H1 (cell line): ENCODE results near the gene ANAPC5. TPM values are rescaled to one million over a fixed set of nuclear protein-coding genes. Genes with fewer than 3 reads are reported as not detected.

Source experiments
- BACH1 ChIP-seq: IDR thresholded peaks from 2 replicates; pipeline ENCODE4 v1.6.1; 2012; ENCODE audit warnings: low read length, improper control_type of control experiment
- CBX5 ChIP-seq: fragments of 300-800, 300-1000 bp; sonication (generic); IDR thresholded peaks from 2 replicates; pipeline ENCODE4 v1.7.1; 2016; ENCODE audit warnings: antibody characterized with exemption, low read length, low read depth
- CBX8 ChIP-seq: fragments of 300-800, 300-1000 bp; sonication (generic); IDR thresholded peaks from 2 replicates; pipeline ENCODE4 v1.7.1; 2016; ENCODE audit warnings: low read depth, low read length, borderline replicate concordance
- GABPA ChIP-seq: IDR thresholded peaks from 2 replicates; pipeline ENCODE4 v1.6.1; 2011; ENCODE audit warnings: mild to moderate bottlenecking, low read length, moderate library complexity, borderline replicate concordance; ENCODE audit not compliant: insufficient read depth
- RXRA ChIP-seq: IDR thresholded peaks from 2 replicates; pipeline ENCODE4 v1.6.1; 2011; ENCODE audit warnings: low read depth, mild to moderate bottlenecking, low read length, moderate library complexity; ENCODE audit not compliant: insufficient read depth
- polyA plus RNA-seq, 7 experiments: library from polyadenylated mRNA; depleted of rRNA in 3 of 7; stranded (reverse) in 5 of 7; unstranded in 2 of 7; fragments of >200 nt in 5 of 7; fragments of 200-250 nt in 2 of 7; gene quantifications; 1 replicate in 5 of 7; 2 replicates in 1 of 7; 4 replicates in 1 of 7; pipeline versions ENCODE4 v1.2.1 to v1.2.3, GENCODE V29; 2011 to 2013; ENCODE audit warnings: missing spikeins in 2 of 7, mixed read lengths in 2 of 7
- total RNA-seq: library from RNA; stranded (reverse); fragmentation: NEBNext Ultra II Directional; extraction: Animal tissue kit (Norgen Biotek cat#: 25700); gene quantifications from 2 replicates; pipeline ENCODE4 v1.2.1, GENCODE V29; 2021
- TF ChIP-seq, protein P1 (sequence below): IDR thresholded peaks from 2 replicates; pipeline ENCODE4 v1.6.1; 2012; ENCODE audit warnings: inconsistent platforms
- TF ChIP-seq, protein P2 (sequence below): fragments of 300-600 bp; sonication (generic); IDR thresholded peaks from 2 replicates; pipeline ENCODE4 v1.7.1; 2012; ENCODE audit warnings: low read length, moderate library complexity, mild to moderate bottlenecking, inconsistent platforms; ENCODE audit not compliant: insufficient replicate concordance

ANAPC5 gene
- total and polyA plus RNA-seq, 2 of the 8 experiments (the other 6 are each of a cell fraction or from before 2014, with no cell fraction given) = 103 to 127 TPM

DNA sequence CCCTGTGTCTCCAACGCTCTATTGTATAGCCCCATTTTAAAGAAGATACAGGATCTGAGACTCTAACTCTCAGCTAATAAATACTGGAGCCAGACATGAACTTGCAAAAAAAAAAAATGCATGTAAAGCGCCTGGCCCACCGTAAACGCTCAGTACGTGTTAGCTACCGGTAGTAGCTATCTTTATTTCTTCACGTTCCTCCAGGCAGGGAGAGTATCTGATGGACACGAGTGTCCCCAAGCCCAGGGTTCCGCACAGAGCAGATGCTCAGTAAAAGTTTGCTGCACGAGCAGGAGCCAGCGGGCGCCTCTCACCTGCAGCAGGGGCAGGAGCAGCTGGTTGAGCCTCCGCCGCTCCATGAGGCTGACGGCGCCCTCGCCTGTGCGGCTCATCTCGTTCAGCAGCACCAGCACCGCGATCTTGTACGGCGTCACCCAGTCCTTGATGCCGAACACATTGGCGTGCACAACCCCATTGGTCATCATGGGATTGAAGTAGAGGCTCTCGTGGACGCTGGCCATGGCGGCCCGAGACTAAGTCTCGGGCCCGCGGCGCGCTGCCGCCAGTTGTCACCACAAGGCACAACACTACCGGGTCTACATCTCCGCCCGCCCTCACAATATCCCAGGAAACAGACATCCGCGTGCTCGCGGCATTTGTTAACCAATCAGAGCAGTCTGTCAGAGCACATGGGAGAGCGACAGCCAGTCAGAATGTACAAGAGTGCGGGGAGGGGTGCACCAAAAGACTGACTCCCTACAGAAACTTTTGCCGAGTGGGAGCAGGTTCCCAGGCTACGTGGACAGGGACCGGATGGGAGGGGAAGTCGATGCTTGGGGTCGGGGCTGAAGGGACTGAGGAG is at the start of gene ANAPC5 (continued):
- TF ChIP-seq, protein P1, sequence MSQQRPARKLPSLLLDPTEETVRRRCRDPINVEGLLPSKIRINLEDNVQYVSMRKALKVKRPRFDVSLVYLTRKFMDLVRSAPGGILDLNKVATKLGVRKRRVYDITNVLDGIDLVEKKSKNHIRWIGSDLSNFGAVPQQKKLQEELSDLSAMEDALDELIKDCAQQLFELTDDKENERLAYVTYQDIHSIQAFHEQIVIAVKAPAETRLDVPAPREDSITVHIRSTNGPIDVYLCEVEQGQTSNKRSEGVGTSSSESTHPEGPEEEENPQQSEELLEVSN = peak; percentile 70; the same call in 1 of the 2 replicates
- TF ChIP-seq BACH1 = peak; percentile 45; the same call in 1 of the 2 replicates
- no peak for TF ChIP-seq CBX8
- TF ChIP-seq, protein P2, sequence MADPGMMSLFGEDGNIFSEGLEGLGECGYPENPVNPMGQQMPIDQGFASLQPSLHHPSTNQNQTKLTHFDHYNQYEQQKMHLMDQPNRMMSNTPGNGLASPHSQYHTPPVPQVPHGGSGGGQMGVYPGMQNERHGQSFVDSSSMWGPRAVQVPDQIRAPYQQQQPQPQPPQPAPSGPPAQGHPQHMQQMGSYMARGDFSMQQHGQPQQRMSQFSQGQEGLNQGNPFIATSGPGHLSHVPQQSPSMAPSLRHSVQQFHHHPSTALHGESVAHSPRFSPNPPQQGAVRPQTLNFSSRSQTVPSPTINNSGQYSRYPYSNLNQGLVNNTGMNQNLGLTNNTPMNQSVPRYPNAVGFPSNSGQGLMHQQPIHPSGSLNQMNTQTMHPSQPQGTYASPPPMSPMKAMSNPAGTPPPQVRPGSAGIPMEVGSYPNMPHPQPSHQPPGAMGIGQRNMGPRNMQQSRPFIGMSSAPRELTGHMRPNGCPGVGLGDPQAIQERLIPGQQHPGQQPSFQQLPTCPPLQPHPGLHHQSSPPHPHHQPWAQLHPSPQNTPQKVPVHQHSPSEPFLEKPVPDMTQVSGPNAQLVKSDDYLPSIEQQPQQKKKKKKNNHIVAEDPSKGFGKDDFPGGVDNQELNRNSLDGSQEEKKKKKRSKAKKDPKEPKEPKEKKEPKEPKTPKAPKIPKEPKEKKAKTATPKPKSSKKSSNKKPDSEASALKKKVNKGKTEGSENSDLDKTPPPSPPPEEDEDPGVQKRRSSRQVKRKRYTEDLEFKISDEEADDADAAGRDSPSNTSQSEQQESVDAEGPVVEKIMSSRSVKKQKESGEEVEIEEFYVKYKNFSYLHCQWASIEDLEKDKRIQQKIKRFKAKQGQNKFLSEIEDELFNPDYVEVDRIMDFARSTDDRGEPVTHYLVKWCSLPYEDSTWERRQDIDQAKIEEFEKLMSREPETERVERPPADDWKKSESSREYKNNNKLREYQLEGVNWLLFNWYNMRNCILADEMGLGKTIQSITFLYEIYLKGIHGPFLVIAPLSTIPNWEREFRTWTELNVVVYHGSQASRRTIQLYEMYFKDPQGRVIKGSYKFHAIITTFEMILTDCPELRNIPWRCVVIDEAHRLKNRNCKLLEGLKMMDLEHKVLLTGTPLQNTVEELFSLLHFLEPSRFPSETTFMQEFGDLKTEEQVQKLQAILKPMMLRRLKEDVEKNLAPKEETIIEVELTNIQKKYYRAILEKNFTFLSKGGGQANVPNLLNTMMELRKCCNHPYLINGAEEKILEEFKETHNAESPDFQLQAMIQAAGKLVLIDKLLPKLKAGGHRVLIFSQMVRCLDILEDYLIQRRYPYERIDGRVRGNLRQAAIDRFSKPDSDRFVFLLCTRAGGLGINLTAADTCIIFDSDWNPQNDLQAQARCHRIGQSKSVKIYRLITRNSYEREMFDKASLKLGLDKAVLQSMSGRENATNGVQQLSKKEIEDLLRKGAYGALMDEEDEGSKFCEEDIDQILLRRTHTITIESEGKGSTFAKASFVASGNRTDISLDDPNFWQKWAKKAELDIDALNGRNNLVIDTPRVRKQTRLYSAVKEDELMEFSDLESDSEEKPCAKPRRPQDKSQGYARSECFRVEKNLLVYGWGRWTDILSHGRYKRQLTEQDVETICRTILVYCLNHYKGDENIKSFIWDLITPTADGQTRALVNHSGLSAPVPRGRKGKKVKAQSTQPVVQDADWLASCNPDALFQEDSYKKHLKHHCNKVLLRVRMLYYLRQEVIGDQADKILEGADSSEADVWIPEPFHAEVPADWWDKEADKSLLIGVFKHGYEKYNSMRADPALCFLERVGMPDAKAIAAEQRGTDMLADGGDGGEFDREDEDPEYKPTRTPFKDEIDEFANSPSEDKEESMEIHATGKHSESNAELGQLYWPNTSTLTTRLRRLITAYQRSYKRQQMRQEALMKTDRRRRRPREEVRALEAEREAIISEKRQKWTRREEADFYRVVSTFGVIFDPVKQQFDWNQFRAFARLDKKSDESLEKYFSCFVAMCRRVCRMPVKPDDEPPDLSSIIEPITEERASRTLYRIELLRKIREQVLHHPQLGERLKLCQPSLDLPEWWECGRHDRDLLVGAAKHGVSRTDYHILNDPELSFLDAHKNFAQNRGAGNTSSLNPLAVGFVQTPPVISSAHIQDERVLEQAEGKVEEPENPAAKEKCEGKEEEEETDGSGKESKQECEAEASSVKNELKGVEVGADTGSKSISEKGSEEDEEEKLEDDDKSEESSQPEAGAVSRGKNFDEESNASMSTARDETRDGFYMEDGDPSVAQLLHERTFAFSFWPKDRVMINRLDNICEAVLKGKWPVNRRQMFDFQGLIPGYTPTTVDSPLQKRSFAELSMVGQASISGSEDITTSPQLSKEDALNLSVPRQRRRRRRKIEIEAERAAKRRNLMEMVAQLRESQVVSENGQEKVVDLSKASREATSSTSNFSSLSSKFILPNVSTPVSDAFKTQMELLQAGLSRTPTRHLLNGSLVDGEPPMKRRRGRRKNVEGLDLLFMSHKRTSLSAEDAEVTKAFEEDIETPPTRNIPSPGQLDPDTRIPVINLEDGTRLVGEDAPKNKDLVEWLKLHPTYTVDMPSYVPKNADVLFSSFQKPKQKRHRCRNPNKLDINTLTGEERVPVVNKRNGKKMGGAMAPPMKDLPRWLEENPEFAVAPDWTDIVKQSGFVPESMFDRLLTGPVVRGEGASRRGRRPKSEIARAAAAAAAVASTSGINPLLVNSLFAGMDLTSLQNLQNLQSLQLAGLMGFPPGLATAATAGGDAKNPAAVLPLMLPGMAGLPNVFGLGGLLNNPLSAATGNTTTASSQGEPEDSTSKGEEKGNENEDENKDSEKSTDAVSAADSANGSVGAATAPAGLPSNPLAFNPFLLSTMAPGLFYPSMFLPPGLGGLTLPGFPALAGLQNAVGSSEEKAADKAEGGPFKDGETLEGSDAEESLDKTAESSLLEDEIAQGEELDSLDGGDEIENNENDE = no peak
- TF ChIP-seq CBX5 = no peak
- peak; percentile 84; the same call in 1 of the 2 replicates for TF ChIP-seq GABPA
- no peak for TF ChIP-seq RXRA
